ENCODE measurements around the gene PDIA6. TPM values are rescaled to one million over a fixed set of nuclear protein-coding genes. Genes with fewer than 3 reads are reported as not detected.

PDIA6 gene
- total and polyA plus RNA-seq, 2 donors (not counting 3 experiments of a cell fraction or from before 2014, with no cell fraction given): 335 to 424 TPM

- POLR2A ChIA-PET: no interaction called here
- Histone ChIP-seq H3K4me3 (replicated peaks in 1 of 3; ENCODE audit: insufficient read depth in 1 of 3, low read depth in 1 of 3, low read length in 3 of 3) (no peak overlapping the region), H3K36me3 (ENCODE audit: control insufficient read depth in 2 of 2, extremely low read depth in 1 of 2, insufficient read depth in 2 of 2, low read length in 2 of 2) (no peaks in the 10 kb centered on the region), H3K27ac (ENCODE audit: insufficient read depth, low read depth, low read length) (no peak overlapping the region), H3K27me3 (ENCODE audit: control insufficient read depth in 2 of 2, insufficient read depth in 2 of 2, low read length in 2 of 2) (peaks cover 0 to 3% of the 10 kb centered on the region in 2 experiments), H3K4me2 (ENCODE audit: insufficient read depth, low read length) (no peak overlapping the region), H3K4me1 (ENCODE audit: control insufficient read depth, extremely low read depth, insufficient read depth, low read length) (no peaks in the 10 kb centered on the region), H4K20me1 (replicated peaks; ENCODE audit: control insufficient read depth, extremely low read depth, insufficient read depth, low read length) (no peaks in the 10 kb centered on the region), H3K9ac (replicated peaks; ENCODE audit: extremely low read depth, insufficient read depth, low read length) (no peak overlapping the region), H2AFZ (ENCODE audit: low read depth, low read length) (no peak overlapping the region), H3K9me3 (replicated peaks; ENCODE audit: control insufficient read depth, insufficient read depth, low read length) (no peaks in the 10 kb centered on the region), H3K9me1 (replicated peaks; ENCODE audit: control insufficient read depth, extremely low read depth, insufficient read depth, low read length) (no peaks in the 10 kb centered on the region), H3K79me2 (ENCODE audit: control insufficient read depth, insufficient read depth, low read length) (no peaks in the 10 kb centered on the region)
- CTCF ChIA-PET: no interaction called here
- no peak for FAIRE-seq
- dilution Hi-C loops (cut with MboI; ENCODE audit: extremely low pct_ligation_motif_present, low sequenced_read_pairs) (no loop called here), intact Hi-C loops (cut with micrococcal nuclease) (no loop called here)
- DNase-seq (ENCODE audit: low read depth, low spot score): no peak
- TF ChIP-seq, protein P1, sequence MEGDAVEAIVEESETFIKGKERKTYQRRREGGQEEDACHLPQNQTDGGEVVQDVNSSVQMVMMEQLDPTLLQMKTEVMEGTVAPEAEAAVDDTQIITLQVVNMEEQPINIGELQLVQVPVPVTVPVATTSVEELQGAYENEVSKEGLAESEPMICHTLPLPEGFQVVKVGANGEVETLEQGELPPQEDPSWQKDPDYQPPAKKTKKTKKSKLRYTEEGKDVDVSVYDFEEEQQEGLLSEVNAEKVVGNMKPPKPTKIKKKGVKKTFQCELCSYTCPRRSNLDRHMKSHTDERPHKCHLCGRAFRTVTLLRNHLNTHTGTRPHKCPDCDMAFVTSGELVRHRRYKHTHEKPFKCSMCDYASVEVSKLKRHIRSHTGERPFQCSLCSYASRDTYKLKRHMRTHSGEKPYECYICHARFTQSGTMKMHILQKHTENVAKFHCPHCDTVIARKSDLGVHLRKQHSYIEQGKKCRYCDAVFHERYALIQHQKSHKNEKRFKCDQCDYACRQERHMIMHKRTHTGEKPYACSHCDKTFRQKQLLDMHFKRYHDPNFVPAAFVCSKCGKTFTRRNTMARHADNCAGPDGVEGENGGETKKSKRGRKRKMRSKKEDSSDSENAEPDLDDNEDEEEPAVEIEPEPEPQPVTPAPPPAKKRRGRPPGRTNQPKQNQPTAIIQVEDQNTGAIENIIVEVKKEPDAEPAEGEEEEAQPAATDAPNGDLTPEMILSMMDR (IDR thresholded peaks at IDR 0.05; ENCODE audit: extremely low read depth in 1 of 2, insufficient read depth in 1 of 2, low read depth in 1 of 2, low read length in 2 of 2): no peak
- TF ChIP-seq GATA2 (IDR thresholded peaks at IDR 0.05; ENCODE audit: insufficient read depth, insufficient read length, low read depth, low read length): no peak
- no peak for TF ChIP-seq FOS (IDR thresholded peaks at IDR 0.05; ENCODE audit: borderline replicate concordance, insufficient read depth, low read length)
- no peak for TF ChIP-seq MYC (IDR thresholded peaks at IDR 0.05; ENCODE audit: low read depth, low read length)
- no peak for TF ChIP-seq JUN (IDR thresholded peaks at IDR 0.05; ENCODE audit: borderline replicate concordance, insufficient read depth, insufficient read length, low read depth)
- TF ChIP-seq EZH2 (IDR thresholded peaks at IDR 0.05; ENCODE audit: borderline replicate concordance, low read depth, low read length, severe bottlenecking): no peak
- no TSS peak for BruUV-seq (replicated peaks)
Measured at GRCh38 chr2:10742666-10743065, 69.9 kb downstream of the PDIA6 start.

Measured in endothelial cell of umbilical vein (primary cell).